NCI-H2029 (cell line): ENCODE measurements around the gene PER1.

Experiments
- DNase-seq: peaks from one replicate; lab custom pipeline; 2025; lab: John Stamatoyannopoulos, UW

Gene PER1

DNA sequence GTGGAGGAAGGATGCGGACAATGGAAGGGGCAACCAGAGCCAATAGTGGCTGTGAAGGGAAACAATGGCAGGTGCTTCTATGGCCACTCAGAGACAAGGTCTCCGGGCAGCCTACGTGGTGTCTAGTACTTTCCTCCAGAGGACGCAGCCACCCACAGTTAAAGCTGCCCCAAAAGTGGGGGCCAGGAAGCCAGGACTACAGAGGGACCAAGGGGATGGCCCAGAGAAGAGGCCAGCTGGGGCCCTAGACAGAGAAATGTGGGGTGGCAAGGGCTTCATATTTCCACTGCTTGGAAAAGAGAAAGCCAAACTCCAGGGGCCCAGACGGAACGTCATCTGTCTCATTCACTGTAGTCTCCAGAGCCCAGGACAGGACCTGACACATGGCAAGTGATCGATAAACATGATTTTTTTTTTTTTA, 837 bp upstream of the PER1 start:
- DNase-seq, result no peak

DNA sequence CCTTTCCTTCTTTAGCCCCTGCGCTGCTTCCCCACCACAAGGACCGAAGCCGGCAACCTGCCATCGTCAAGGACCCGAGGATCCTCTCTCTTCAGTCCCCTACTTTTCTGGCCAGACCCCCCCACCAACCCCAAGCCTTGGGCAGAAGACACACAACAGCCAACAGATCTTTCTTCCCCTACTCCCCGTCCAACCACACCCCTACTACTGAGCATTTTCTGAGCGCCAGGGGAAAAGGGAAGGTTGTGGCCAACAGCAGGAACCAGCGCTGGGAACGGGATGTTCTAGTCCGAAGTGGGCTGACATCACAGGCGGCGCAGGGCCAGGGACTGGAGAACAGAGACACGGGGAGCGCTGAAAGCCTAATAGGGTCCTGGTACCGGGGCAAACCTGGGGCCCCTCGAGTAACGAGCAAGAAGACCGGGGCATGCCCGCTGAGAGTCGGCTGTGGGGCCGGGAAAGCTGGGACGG, 528 bp downstream of the PER1 start:
- peak; percentile 19 for DNase-seq

DNA sequence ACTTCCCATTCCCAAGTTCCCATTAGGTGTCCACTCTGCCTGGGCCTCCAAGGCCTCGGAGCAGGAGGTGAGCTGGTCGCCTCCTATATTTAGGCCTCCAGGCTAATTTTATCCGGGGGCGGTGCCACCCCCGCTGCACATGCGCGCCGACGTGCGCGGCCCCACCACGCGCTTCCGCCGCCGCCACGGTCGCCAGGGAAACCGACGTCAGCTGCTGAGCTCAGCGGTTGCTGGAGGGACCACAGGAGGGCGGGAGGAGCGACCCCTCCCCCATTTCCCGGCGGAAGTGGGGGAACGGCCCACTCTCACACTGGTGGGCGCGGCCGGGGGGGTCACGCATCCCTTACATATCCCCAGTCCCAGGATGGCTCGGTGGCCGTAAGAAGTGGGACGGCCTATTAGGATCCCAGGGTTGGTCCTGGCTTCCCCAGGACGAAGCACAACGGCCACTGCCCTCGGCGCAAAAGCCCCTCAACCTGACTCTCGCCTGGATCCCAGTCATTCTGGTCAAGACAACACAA, 1.0 kb downstream of the PER1 start:
- peak; percentile 47 for DNase-seq

DNA sequence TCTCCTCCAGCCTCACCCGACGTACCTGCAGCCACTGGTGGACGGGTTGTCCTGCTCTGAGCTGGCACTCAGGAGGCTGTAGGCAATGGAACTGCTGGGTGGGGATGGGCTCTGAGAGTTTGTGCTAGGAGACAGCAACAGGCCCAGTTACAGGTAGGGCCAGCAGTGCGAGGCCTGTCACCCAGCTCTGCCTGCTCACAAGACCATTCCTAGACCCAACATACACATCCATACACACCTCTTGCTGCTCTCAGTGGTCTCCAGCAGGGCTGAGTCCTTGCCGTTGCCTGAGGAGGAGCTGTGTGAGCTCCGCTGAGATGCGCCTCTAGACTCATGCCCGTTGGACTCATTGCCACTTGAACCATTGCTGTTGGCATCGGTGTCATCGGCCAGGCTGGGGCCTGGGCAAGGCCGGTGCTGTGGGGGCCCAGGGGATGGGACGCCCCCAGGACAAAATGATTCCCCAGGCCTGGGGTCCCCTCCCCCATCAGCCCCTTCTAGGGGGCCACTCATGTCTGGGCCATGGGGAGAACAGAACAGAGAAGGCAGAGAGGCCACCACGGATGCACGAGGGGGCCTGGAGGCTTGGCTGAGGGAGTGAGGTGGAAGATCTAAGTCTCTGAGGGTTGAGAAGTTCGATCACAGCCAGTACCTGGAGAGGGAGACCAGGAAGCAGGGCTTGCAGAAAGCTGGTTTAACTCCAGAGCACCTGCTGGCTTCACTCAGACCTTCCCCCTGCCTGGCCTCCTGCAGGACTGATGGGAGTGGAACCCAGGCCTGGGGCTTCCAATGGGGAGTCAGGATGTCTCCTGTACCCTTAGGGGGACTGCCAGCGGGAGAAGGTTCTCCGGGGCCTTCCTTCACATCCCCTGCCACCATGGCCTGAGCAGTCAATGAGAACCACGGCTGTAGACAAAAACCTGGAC, 1.7 kb downstream of the PER1 start:
- no peak for DNase-seq

DNA sequence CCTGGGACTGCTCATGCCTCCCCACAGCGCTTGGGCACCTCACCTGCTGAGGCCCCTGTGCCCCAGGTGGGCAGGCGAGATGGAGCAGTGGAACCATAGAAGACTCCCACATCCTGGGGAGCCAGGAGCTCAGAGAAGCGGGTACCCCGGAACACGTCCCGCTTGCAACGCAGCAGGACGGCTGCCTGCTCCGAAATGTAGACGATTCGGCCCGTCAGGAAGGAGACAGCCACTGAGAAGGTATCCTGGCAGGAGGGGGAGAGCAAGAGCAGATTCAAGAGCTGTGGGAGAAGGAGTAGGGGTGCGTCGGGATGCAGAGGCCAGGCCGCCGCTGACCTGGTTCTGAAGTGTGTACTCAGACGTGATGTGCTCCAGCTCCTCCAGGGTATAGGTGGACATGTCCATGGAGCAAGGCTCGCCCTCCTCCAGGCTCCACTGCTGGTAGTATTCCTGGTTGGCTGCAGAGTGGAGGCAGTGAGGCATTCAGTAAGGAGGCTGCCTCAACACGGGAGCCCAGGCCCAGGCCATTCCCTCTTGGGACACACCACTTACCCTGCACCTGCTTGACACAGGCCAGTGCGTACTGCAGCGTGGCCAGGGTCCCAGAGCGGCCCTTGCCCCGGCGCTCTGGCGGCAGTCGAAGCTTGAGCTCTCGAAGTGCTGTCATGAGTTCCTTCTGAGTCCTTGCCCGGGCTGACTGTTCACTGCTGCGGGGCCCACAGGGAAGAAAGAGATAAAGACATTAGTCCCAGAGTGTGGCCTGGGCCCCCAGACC, 2.6 kb downstream of the PER1 start:
- no peak for DNase-seq

DNA sequence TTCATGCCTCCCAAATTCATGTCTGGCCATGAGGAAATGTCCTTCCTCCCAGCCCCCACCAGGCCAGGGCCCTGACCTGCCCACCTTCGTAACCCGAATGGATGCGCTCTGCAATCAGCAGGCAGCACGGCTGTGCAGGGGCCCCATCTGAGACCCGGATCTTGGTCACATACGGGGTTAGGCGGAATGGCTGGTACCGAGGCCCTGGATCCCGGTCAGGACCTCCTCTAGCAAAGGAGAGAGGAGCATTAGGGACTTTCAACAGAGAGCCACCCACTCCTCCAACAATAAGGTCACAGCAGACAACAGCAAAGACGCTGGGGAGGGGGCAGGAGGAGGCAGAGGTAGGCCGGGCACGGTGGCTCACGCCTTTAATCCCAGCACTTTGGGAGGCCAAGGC, 3.6 kb downstream of the PER1 start:
- no peak for DNase-seq

DNA sequence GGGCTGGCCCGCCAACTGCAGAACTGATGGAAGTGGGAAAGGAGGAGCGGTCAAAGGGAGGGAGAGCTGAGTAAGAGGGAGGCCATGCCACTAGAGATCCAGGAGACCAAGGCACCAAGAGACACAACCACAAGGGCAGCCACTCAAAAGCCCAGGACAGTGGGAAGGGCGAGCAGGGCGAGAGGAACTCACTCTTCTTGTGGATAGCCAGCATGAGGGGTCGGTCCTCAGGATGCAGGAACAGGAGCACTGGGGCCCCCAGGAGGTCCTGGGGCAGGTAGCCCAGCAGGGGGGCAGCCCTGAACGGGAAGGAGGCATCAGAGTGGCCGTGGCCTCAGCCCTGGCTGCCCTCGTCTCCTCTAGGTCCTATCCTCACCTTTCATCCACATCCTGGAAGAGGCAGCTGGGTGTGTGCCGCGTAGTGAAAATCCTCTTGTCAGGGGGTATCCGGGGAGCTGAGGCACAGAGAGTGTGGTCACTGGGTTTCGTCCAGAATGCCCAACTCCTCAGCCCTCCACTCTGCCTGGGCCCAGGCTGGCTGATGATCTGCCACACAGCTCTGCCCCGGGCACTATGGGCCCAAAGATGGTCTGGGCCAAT, 4.3 kb downstream of the PER1 start:
- no peak for DNase-seq

DNA sequence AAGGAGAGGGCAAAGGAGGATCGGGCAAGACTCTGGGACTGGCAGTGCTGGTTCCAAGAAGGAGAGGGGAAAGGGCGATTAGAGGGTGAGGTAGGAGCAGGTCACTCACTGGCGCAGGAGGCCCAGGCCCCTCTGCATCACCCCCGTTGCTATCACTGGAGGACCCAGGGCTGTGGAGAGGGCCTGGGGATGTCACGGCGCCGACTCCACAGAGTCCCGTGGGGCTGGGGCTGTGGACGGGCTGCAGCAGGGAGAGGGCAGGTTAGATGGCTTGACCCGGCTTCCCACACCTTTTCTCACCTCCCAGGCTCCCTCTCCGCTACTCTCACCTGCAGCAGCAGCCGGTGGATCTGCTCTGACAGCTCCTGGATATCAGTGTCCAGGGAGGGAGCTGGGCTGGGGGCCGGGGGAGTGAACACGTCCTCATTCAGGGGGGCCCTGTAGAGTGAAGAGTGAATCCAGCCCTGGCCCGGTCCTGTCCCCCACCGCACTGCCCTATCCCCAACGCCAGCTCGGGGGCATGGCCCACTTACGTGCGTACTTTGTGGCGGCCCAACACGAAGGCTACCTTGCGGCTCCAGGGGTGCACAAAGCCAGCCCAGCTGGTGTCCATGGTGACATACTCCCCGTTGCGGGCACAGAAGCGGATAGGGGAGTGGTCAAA, 4.9 kb downstream of the PER1 start:
- no peak for DNase-seq

DNA sequence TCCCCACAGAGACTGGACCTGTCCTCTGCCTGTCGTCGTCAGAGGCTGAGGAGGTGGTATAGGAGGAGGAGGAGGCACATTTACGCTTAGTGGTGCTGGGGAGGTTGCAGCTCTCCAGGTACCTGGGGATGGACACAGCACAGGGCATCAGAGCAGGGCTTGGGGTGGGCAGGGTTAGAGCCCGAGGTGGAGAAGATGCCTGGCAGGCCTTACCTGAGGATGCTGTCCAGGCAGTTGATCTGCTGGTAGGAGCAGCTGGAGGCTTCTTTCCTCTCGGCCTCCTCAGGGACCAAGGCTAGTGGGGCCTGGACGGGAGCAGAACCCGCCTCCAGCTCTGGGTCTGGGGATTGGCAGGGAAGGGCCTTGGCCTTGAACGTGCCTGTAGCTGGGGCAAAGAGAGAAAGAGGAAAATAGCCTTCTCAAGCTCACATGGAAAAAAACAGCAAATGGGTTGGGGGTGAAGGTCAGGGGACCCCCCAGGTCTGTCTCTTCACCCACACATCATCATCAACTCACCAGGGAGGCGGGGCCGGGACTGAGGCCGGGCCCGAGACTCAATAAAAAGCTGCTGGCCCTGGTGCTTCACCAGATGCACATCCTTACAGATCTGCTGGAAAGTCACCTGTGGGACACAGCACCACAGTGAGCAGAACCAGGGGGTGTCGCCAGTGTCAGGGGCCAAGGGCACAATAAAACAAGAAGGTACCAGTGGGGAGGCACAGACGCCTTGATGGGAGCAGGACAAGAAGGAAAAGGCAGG, 5.6 kb downstream of the PER1 start:
- no peak for DNase-seq

DNA sequence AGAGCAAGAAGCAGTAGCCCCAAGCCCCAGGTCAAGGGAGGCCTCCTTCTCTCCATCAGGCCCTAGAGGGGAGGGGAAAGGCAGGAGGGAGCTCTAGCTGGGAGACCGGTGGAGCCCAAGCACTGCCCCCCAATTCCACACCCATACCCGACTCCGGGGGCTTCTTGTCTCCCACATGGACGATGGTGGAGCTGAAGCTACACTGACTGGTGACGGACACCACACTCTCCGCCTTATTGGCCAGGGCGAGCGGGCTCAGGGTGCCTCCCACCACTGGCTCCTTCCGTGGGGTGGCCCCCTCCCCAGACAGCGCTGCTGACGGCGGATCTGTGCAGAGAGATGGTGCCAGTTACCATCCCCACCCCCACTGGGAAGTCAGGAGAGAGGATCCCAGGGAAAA, 6.4 kb downstream of the PER1 start:
- no peak for DNase-seq

DNA sequence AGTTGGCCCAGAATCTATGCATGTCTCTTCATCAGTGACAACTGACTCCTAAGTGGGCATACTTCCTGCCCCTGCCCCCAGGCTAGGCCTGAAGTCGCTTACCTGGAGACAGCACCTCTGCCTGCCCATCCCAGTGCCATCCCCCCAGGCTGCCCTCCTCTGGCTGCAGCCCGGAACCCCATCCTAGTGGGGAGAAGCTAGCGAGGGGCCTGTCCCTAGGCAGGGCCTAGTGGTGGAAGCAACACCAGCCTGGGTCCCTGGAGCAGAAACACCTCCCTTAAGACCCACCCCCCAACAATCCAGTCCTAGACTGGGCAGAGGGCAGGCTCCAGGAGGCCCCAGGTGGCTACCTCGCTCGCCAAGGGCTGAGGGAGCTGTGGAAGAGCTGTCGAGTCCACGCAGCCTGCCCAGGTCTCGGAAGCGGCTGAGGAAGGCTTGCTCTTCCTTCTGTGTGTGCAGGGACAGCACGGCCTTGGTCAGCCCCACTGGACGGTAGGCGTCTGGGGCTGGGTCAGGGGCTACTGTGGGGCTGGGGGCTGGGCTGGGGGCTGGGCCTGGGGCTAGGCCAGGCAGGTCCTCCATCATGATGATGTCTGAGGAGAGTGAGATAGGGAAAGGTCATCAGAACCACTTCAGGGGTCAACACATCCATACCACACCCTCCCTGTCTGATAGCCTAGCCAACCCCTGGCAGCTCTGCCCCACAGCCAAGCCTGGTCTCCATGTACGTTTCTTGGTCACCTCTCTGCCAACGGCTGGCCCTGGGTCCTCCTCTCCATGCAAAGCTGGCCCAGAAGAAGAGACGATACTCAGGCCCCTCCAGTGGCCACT, 7.6 kb downstream of the PER1 start:
- no peak for DNase-seq

DNA sequence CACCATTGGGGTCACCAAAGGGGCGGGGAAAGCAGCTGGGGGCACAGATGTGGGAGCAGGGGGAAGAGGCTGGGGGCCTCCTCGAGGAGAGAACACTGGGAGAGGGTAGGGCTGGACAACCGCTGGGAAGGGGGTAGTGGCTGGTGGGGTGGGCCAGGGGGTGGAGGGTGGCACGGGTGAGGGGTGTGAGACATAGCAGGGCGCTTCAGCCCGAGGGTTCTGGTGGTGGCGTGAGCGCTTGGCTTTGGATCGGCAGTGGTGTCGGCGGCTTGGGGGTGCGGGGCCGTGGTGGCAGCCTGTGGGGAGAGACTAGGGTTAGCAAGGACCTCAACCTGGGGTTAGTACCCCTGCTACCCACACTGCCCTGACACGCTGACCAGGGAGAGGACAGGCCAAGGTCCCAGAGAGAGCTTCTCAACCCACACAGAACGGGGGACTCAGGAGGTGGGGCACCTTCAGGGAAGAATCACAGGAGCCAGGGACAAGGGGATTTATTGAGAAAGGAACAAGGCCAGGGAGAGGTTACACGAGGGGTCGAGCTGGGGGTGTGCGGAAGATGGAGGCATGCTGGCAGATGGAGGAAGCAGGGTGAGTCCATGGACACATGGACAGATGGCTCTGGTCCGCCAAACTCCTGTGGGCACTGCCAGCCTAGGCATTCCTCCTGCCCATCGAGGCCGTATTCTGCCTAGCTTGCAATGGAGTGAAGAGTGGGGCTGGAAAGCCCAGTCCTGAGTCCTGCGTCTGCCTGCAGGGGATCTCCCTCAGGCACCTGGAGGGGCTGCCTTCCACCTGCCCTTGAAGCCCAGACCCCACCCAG, 8.4 kb downstream of the PER1 start:
- no peak for DNase-seq

DNA sequence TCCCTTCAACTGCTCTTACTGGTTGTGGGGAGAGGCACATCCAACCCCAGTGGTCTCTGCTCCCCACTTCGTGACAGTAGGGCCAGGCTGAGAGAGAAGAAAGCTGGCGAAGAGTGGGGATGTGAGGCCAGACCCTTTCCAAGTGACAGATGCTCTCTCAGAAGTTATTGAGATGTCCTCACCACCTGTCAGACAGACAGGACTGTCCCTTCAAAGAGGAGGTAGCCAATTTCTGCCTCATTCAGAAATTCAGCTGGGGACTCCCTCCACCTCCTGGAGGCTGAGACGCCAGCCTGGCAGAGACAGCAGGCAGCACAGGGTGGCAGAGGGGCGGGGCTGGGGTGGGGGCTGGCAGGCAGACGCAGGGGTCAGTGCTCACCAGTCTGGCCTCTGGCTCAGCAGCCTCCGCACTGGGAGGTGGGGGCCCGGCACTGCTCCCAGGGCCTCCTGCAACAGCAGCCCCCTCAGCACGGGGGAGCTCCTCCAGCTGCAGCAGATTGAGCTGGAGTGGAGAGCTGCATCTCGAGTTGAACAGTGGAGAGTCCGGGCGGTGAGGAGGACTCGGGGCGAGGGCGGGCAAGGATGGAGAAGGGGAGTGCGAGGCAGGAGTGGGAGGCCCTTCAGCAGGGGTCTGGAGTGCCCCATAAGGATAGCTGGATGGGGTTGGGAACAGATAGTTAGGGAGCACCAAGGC, 9.2 kb downstream of the PER1 start:
- DNase-seq, result no peak

DNA sequence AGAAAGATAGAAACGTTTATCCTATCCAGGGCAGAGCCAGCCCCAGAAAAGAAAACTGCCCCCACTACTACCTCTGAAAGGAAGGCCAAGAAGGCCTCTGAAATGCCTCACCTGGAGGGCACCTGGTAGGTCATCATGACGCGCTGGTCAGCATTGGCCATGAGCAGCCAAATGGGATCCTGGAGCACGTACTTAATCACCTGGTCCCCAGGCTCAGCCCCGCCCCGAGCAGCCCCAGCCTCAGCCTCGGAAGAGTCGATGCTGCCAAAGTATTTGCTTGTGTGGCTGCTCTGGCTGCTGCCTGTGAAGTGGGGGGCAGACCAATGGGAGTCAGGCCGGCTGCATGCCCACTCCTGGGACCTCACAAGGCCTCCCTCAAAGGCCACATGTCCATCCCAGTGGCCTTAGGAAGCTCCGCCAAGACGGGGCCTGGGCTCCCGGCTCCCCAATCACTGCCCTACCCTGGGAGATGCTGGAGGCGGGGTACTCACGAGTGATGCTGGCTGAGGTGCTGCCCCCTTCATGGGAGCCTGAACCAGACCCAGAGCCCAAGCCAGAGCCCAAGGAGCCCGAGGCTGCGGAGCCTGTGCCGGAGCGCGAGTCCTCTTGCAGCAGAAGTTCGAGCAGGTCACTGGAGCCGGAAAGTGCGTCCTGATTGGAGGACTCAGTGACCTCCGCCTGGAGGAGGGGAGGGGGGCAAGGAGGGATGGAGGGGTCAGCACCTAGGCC, 9.9 kb downstream of the PER1 start:
- DNase-seq, result no peak

DNA sequence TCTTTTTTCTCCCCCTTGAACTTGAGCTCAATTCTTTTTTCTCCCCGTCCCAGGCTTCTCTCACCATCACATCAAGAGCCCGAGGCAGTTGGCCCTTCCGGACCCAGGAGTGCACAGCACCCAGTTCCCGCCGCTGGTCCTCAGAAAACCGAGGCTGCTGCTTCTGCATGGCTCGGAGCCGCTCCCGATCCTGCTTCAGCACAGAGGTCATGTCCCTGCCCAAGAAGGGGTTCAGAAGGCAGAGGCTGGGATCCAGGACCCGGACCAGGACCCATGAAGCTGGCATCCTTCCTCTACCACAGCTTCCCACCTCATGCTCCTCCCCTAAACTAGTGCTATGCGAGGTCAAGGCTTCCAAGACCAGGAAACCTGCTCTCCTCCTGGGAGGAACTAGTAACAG, 10.5 kb downstream of the PER1 start:
- no peak for DNase-seq

DNA sequence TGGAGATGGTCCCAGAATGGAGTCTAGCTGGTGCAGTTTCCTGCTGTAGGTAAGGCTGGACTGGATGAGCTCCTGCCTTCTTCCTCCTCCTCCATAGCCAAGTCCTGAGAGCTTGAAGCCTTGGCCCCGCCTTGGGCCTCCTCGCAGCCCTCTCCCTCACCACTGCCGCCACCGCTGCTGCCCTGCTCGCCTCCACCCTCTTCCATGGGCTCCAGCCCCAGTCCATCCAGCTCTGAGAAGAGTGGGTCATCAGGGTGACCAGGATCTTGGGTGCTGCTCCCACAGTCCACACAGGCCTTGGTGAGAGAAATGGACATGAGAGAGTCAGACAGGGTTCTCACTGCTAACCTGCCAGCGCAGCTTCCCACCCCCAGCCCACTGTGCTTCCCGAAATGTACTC, 11.2 kb downstream of the PER1 start:
- DNase-seq, result no peak

DNA sequence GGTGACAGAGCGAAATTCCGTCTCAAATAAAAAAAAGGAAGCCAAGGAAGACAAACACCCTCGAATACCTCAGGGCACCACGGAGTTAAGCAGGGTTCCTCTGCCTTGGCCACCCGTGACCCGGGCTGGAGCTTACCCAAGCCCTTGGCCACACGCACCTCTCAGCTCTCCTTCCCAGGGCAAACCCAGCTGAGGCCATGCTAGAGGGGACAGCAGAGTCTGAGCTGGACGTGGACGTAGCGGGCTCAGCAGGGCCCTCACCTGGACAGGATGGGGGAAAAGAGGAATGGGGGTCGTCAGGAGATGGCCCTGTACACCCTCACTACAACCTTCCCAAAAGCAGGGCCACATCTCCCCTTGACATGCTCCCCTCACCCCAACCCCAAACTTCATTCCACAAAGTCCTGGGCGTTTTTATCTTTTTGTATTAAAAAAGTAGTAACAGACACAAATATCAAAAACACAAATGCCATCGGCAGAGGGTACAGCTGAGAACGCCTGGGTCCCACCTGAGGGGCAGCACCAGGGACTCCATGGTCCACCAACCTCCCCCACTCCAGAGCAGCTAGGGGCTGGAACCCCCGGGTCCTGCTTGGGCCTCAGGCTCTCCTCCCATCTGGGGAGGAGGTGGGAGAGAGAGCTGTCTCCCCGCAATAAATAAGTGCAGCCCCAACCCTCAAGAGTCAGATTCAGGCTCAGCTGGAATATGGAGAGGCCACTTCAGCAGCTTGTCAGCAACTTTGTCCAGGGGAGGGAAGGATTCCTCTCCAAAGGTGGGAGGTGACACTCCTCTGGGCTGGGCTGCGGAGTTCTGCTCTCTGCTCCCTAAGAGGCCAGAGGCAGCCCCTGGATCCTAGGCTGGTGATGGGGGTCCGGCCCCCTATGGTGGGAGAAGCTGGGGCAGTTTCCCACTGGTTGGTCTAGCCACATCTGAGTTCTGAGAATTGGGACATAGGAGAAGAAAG, 11.9 kb downstream of the PER1 start:
- no peak for DNase-seq
